GM04503 (cell line): ENCODE data around the gene LLPH.
"Not testable (repeated sequence)": the region's sequence is repeated elsewhere in the genome, so short reads cannot be mapped to it uniquely, and the experiment has no call there.

Experiments used
- DNase-seq: peaks from one replicate; pipeline ENCODE4 v3.0.0-alpha.2; 2012; ENCODE audit warnings: low read depth

The LLPH gene

DNA sequence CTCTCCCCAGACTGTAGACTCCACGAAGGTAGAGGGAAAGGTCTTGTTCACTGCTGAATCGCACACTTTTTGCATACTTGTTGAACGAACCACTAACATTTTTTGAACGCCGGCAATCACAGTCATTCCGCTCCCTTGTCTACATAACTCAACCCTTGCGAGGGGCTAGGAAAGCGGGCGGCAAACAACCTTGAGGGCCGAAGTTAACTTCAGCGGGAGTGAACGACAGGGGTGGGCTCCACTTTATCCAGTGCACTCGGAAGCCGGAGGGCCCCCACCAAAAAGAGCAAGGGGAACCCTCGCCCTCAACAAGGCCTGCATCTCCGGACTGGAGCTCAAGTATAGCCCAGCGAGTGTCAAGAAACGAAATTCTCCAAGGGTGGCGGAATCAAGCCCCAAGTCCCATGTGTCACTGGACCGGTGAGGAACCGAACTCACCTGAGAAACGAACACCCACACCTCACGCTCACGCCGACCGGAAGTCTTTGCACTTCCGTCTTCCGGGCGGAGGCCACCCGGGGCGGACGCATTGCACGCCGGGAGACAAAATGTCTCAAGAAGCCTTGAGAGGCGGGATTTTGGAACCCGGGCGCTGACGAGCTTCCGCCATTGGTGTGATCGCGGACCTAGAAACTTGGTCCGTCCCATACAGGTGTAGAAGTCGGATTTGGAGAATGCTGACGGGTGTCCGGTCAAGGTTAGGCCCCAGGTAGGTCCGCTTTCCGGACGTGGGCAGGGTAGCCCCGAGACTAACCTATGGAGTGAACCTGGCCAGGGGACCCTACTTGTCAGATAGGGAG, at the start of gene LLPH:
LLPH (minus strand) TSS at position 484 of the 800 bp plus-strand sequence. CDS start 1,644 bp downstream, outside the sequence.
- DNase-seq = peak; percentile 52

GRCh38 chr12:66176105-66176900, 45.8 kb upstream of the LLPH start:
- DNase-seq = no peak

- DNase-seq = not testable (repeated sequence)
Observed at GRCh38 chr12:66174391-66175325, 44.1 kb upstream of the LLPH start.

DNA sequence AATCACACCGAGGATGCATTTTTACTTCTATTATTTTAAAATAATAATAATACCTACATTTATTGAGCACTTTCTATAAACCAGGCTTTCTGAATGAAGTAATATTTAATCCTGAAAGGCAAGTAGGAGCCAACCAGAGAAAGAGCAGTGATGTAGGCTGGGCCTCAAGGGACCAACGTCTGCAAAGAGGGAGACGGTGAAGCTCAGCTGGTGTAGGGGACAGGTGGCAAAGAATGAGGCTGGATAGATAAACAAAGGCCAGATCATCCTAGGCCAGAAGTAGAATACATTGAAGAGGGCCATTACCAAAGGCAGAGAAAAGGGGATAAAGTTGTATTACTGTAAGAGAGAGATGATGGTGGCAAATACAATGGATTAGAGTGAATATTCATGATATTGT, 40.1 kb upstream of the LLPH start:
- DNase-seq = no peak

DNA sequence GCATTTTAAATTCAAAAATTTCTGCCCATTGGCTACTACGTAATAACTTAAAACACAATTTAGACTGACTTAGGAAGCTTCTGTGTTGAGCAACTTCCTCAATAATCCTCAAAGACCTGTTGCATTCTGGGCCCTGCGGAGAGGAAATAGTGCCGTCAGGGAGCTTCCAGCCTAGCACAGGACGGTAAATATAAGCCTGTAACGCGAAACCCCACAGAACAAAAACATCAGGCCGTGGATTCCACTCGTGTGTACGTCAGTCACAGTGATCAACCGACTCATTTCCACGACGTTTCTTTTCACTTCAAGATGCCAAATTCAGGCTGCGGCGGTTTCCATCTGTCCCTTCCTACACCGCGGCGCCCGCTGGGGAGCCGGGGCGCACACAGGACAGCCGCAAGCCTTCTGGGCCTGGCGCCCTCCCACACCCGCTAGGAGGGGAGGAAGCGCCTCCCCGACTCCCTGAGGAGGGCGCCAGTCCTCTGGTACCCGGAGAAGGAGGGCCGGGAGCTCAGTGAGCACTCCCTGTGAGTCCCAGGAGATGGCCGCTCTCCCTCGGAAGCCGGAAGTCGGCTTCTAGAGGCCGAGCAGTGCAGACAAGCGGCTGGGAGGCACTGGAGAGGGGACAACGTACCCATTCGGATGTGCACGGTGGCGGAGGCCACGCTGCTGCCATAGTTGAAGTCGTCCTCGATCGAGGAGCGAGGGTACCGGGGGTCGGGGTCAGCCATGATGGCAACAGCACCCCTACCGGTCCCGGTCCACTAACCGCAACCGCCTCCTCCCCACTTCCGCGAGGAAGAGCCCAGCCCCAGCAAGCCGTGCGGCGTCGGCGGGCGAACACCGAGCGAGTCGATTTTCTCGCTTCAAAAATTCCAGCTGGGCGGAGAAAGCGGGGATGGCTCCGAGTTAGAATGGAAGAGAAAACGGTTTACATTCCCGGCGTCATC, 38.9 kb upstream of the LLPH start, which contains the start of gene TMBIM4:
TMBIM4 (minus strand) TSS at position 776 of the 950 bp plus-strand sequence; CDS start at position 731, 45 bp downstream.
- DNase-seq = peak; percentile 85

DNA sequence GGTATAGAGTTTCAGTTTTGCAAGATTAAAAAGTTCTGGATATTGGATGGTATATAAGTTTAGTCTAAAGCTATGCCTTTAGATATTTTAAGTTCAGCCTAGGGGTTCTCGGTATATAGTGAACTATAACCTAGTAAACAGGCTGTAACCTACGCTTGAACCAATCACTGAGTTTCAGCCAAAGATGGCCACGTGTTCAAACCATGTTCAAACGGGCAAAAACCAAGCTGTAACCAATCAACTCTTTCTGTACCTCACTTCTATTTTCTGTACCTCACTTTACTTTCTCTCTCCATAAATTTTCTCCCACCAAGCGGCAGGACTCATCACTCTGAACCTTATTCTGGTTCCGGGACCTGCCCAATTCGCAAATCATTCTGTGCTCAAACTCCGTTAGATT, 37.9 kb upstream of the LLPH start:
- DNase-seq = no peak

- DNase-seq = no peak
Observed at GRCh38 chr12:66166561-66166960, 36.0 kb upstream of the LLPH start.

- DNase-seq = no peak
Observed at GRCh38 chr12:66165141-66165540, 34.6 kb upstream of the LLPH start.

DNA sequence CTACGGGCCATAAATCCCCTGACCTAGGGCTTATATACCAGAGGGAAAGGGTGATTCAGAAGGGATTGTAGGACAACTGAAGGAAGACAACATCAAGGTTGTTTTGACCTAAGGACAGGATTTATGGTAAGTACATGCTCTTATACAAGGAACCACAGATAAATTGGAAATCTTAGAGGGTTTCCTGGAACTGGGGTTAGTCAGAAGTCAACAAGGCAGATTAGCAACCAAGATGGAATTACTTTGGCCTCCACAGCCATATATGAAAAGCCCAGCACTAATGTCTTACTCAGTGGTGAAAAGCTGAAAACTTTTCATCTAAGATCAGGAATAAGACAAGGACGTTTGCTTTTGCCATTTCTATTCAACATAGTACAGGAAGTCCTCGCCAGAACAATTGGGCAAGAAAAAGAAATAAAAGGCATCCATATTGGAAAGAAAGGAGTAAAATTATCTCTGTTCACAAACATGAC, 33.8 kb upstream of the LLPH start:
- no peak for DNase-seq

- no peak for DNase-seq
Observed at GRCh38 chr12:66163289-66163688, 32.7 kb upstream of the LLPH start.

- DNase-seq = no peak
Observed at GRCh38 chr12:66162701-66163100, 32.2 kb upstream of the LLPH start.

DNA sequence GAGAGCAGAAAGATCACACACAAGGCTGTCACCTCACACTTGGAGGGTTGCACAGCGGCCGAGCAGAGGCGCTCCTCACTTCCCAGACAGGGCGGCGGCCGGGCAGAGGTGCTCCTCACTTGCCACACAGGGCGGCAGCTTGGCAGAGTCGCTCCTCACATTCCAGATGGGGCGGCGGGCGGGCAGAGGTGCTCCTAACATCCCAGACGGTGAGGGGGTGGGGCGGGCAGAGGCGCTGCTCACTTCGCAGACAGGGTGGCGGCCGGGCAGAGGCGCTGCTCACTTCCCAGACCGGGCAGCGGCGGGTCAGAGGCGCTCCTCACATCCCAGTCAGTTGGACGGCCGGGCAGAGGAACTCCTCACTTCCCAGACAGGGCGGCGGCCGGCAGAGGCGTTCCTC, 30.2 kb upstream of the LLPH start:
- no peak for DNase-seq

DNA sequence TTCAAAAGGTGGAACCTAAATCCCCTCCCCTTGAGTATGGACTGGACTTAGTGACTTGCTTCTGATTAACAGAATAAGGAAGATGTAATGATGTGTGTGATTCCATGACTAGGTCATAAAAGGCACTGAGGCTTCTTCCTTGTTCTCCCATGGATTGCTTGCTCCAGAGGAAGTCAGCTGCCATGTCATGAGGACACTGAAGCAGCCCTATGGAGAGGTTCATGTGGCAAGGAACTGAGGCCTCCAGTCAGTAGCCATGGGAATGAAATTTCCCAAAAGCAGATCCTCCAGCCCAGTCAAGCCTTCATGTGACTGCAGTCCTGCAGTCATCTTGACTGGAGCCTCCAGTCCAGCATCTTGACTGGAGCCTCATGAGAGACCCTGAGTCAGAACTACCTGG, 28.6 kb upstream of the LLPH start:
- DNase-seq = no peak

- DNase-seq = no peak
Observed at GRCh38 chr12:66156654-66157053, 26.1 kb upstream of the LLPH start.

- DNase-seq = no peak
Observed at GRCh38 chr12:66154776-66155175, 24.2 kb upstream of the LLPH start.

DNA sequence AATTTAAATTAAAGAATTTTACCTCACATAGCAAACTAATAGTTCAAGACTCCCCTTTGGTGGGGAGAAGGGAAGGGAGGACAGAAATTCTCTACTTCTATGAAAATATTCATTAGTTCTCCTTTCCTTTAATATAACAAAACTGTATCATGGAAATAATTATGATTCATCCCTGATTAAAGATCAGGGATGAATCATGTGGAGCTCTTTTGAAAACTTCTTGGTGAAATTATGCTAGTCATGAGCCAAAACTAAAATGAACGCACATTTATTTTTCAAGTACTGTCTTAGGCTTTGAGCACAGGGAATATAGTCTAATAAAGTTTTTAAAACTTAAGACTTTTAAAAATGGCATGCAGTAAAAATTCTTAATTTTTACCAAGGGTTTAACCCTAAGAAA, 22.2 kb upstream of the LLPH start:
- DNase-seq = no peak

DNA sequence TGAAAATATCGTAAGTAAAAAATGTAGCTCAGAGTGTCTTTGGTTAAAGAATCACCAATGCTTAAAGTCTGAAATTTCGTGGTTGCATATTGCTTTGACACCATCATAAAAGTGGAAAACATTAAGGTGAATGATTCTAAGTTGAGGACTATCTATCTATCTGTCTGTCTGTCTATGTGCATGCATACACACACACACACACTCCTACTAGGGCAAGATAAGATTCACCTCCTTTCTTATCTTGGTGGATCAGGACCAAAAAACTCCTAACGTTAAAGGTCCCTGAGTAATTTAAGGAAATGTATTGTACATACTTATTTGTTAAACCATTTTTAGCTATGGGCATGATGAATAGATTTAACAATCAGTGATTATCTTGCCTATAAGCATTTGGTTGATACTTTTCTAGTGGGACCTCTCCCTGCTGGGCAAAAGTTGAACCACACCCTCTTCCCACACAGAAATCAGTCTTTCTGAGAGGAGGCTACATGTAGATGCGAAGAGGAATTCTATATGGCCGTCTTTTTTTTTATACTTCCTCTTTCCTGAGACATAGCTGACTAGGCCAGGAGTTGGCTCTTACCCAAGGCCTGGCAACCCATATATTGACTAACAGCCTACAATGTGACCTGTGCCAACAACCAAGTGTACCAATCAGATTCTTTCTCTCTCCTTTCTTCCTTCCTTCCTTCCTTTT, 19.3 kb upstream of the LLPH start:
- no peak for DNase-seq

GRCh38 chr12:66144791-66145754, 14.5 kb upstream of the LLPH start:
- no peak for DNase-seq

- DNase-seq = no peak
Observed at GRCh38 chr12:66143868-66144267, 13.3 kb upstream of the LLPH start.
